HEK293 (cell line): Measurements from ENCODE around the gene ILRUN.

Source experiments
- ATF2 ChIP-seq: fragments of 450-650 bp; formaldehyde crosslinking; IDR thresholded peaks from 2 replicates; pipeline ENCODE4 v1.5.1; 2016; ENCODE audit warnings: missing biosample characterization, missing genetic modification characterization, low read depth
- GLI4 ChIP-seq: fragments of 450-650 bp; formaldehyde crosslinking; IDR thresholded peaks from 2 replicates; pipeline ENCODE4 v1.5.1; 2016; ENCODE audit warnings: missing biosample characterization, missing genetic modification characterization
- MEIS1 ChIP-seq: sonication (generic); formaldehyde crosslinking; IDR thresholded peaks from 2 replicates; pipeline ENCODE4 v1.8.1; 2022; ENCODE audit warnings: missing genetic modification reagents, mild to moderate bottlenecking, borderline replicate concordance
- REST ChIP-seq: fragments of 450-650 bp; formaldehyde crosslinking; IDR thresholded peaks from 2 replicates; pipeline ENCODE4 v1.5.1; 2016; ENCODE audit warnings: missing biosample characterization, missing genetic modification characterization
- ZBTB20 ChIP-seq: fragments of 450-650 bp; formaldehyde crosslinking; IDR thresholded peaks from 2 replicates; pipeline ENCODE4 v1.5.1; 2016; ENCODE audit warnings: missing biosample characterization, missing genetic modification characterization
- ZBTB26 ChIP-seq: fragments of 450-650 bp; formaldehyde crosslinking; optimal IDR thresholded peaks from 2 replicates; pipeline ENCODE3; 2016; ENCODE audit warnings: missing biosample characterization, mild to moderate bottlenecking, missing genetic modification characterization
- ZBTB8A ChIP-seq: fragments of 450-650 bp; formaldehyde crosslinking; IDR thresholded peaks from 2 replicates; pipeline ENCODE4 v1.5.1; 2016; ENCODE audit warnings: missing biosample characterization, missing genetic modification characterization
- ZNF155 ChIP-seq: fragments of 450-650 bp; formaldehyde crosslinking; IDR thresholded peaks from 2 replicates; pipeline ENCODE4 v1.5.1; 2016; ENCODE audit warnings: missing biosample characterization, missing genetic modification characterization
- ZNF280D ChIP-seq: fragments of 450-650 bp; formaldehyde crosslinking; IDR thresholded peaks from 2 replicates; pipeline ENCODE4 v1.5.1; 2016; ENCODE audit warnings: missing biosample characterization, missing genetic modification characterization
- ZNF311 ChIP-seq: fragments of 450-650 bp; formaldehyde crosslinking; IDR thresholded peaks from 2 replicates; pipeline ENCODE4 v1.5.1; 2017; ENCODE audit warnings: missing biosample characterization, missing genetic modification characterization, borderline replicate concordance
- ZNF350 ChIP-seq: fragments of 450-650 bp; formaldehyde crosslinking; IDR thresholded peaks from 2 replicates; pipeline ENCODE4 v1.5.0; 2017; ENCODE audit warnings: missing biosample characterization, mild to moderate bottlenecking, missing genetic modification characterization
- ZNF391 ChIP-seq: fragments of 450-650 bp; formaldehyde crosslinking; IDR thresholded peaks from 2 replicates; pipeline ENCODE4 v1.5.1; 2016; ENCODE audit warnings: low read depth, missing biosample characterization, missing genetic modification characterization, borderline replicate concordance
- ZNF423 ChIP-seq: fragments of 450-650 bp; formaldehyde crosslinking; IDR thresholded peaks from 2 replicates; pipeline ENCODE4 v1.5.1; 2016; ENCODE audit warnings: missing biosample characterization, missing genetic modification characterization
- ZNF449 ChIP-seq: fragments of 450-650 bp; formaldehyde crosslinking; IDR thresholded peaks from 2 replicates; pipeline ENCODE4 v1.5.1; 2017; ENCODE audit warnings: missing biosample characterization, mild to moderate bottlenecking, missing genetic modification characterization, moderate library complexity
- ZNF544 ChIP-seq: fragments of 450-650 bp; formaldehyde crosslinking; IDR thresholded peaks from 2 replicates; pipeline ENCODE4 v1.5.0; 2017; ENCODE audit warnings: missing biosample characterization, missing genetic modification characterization
- ZNF571 ChIP-seq: fragments of 450-650 bp; formaldehyde crosslinking; IDR thresholded peaks from 2 replicates; pipeline ENCODE4 v1.5.0; 2017; ENCODE audit warnings: missing biosample characterization, missing genetic modification characterization
- ZNF621 ChIP-seq: fragments of 450-650 bp; formaldehyde crosslinking; IDR thresholded peaks from 2 replicates; pipeline ENCODE4 v1.5.1; 2017; ENCODE audit warnings: missing biosample characterization, missing genetic modification characterization
- ZNF645 ChIP-seq: fragments of 450-650 bp; formaldehyde crosslinking; IDR thresholded peaks from 2 replicates; pipeline ENCODE4; 2016; ENCODE audit warnings: missing biosample characterization, missing genetic modification characterization
- ZNF704 ChIP-seq: fragments of 450-650 bp; formaldehyde crosslinking; IDR thresholded peaks from 2 replicates; pipeline ENCODE4 v1.5.1; 2016; ENCODE audit warnings: missing biosample characterization, missing genetic modification characterization
- ZNF747 ChIP-seq: fragments of 450-650 bp; formaldehyde crosslinking; IDR thresholded peaks from 2 replicates; pipeline ENCODE4 v1.5.1; 2016; ENCODE audit warnings: missing biosample characterization, missing genetic modification characterization
- ZNF777 ChIP-seq: fragments of 450-650 bp; formaldehyde crosslinking; IDR thresholded peaks from 2 replicates; pipeline ENCODE4 v1.5.1; 2017; ENCODE audit warnings: missing biosample characterization, missing genetic modification characterization, borderline replicate concordance
- ZNF791 ChIP-seq: fragments of 450-650 bp; formaldehyde crosslinking; IDR thresholded peaks from 2 replicates; pipeline ENCODE4 v1.5.1; 2016; ENCODE audit warnings: missing biosample characterization, missing genetic modification characterization
- ZNF843 ChIP-seq: fragments of 450-650 bp; formaldehyde crosslinking; IDR thresholded peaks from 2 replicates; pipeline ENCODE4 v1.5.1; 2016; ENCODE audit warnings: missing biosample characterization, missing genetic modification characterization

ILRUN gene

GRCh38 chr6:34656378-34657036 is 40.1 kb downstream of the ILRUN start (continued):
- TF ChIP-seq ZNF391 (tag by site-specific recombination) (peak; percentile 76; the same call in 1 of the 2 replicates), ZNF449 (tag by site-specific recombination) (0 out of 2 replicates have a peak, but pooled peaks have one; percentile 11), ZBTB8A (tag by site-specific recombination) (peak; percentile 35; the same call in 1 of the 2 replicates), ZNF843 (tag by site-specific recombination) (peak; percentile 96), ZNF791 (tag by site-specific recombination) (no peak), ZNF350 (tag by site-specific recombination) (no peak), ZNF311 (tag by site-specific recombination) (no peak), ATF2 (peak; percentile 97), ZBTB26 (tag by site-specific recombination) (peak; percentile 41), ZNF621 (tag by site-specific recombination) (no peak), ZNF571 (tag by site-specific recombination) (no peak), ZNF155 (tag by site-specific recombination) (no peak), ZNF645 (no peak), GLI4 (tag by site-specific recombination) (no peak), ZNF747 (tag by site-specific recombination) (no peak), MEIS1 (no peak), ZNF704 (tag by site-specific recombination) (no peak), REST (tag by site-specific recombination) (no peak), ZNF280D (0 out of 2 replicates have a peak, but pooled peaks have one; percentile 55), ZNF544 (tag by site-specific recombination) (no peak), ZNF777 (no peak), ZNF423 (tag by site-specific recombination) (no peak), ZBTB20 (tag by site-specific recombination) (peak; percentile 42)
